ENCODE results near the gene SRR.

Gene SRR

GRCh38 chr17:2304931-2305330 is 1.2 kb downstream of the SRR start:
- TF ChIP-seq POLR2AphosphoS5 (IDR thresholded peaks at IDR 0.05; ENCODE audit: low read depth, low read length) (no peak), REST (IDR thresholded peaks at IDR 0.05; ENCODE audit: insufficient read depth in 1 of 2, low read depth in 2 of 2, low read length in 2 of 2) (no peak), FOXP2 (optimal IDR thresholded peaks at IDR 0.05; ENCODE audit: borderline replicate concordance, extremely low read depth, extremely low read length, insufficient read depth) (no peak), SIN3A (IDR thresholded peaks at IDR 0.05; ENCODE audit: borderline replicate concordance, insufficient read depth, low read length) (no peak), TAF1 (IDR thresholded peaks at IDR 0.05; ENCODE audit: borderline replicate concordance, insufficient read depth, low read length) (no peak)

GRCh38 chr17:2309338-2310154 is 5.8 kb downstream of the SRR start:
- TF ChIP-seq FOXP2 (optimal IDR thresholded peaks at IDR 0.05; ENCODE audit: borderline replicate concordance, extremely low read depth, extremely low read length, insufficient read depth) (no peak), REST (IDR thresholded peaks at IDR 0.05; ENCODE audit: insufficient read depth in 1 of 2, low read depth in 2 of 2, low read length in 2 of 2) (no peak), POLR2AphosphoS5 (IDR thresholded peaks at IDR 0.05; ENCODE audit: low read depth, low read length) (no peak)

- TF ChIP-seq FOXP2 (optimal IDR thresholded peaks at IDR 0.05; ENCODE audit: borderline replicate concordance, extremely low read depth, extremely low read length, insufficient read depth) = no peak
- TF ChIP-seq TAF1 (IDR thresholded peaks at IDR 0.05; ENCODE audit: borderline replicate concordance, insufficient read depth, low read length) = no peak
- TF ChIP-seq POLR2AphosphoS5 (IDR thresholded peaks at IDR 0.05; ENCODE audit: low read depth, low read length) = no peak
- no peak for TF ChIP-seq SIN3A (IDR thresholded peaks at IDR 0.05; ENCODE audit: borderline replicate concordance, insufficient read depth, low read length)
- TF ChIP-seq REST (IDR thresholded peaks at IDR 0.05; ENCODE audit: insufficient read depth in 1 of 2, low read depth in 2 of 2, low read length in 2 of 2) = no peak
These were observed 9.0 kb downstream of the SRR start for GRCh38 chr17:2312736-2313135.

- no peak for TF ChIP-seq SIN3A (IDR thresholded peaks at IDR 0.05; ENCODE audit: borderline replicate concordance, insufficient read depth, low read length)
These were observed 14.0 kb downstream of the SRR start for GRCh38 chr17:2317796-2318195.

- TF ChIP-seq POLR2AphosphoS5 (IDR thresholded peaks at IDR 0.05; ENCODE audit: low read depth, low read length) (no peak), REST (IDR thresholded peaks at IDR 0.05; ENCODE audit: insufficient read depth in 1 of 2, low read depth in 2 of 2, low read length in 2 of 2) (no peak), SIN3A (IDR thresholded peaks at IDR 0.05; ENCODE audit: borderline replicate concordance, insufficient read depth, low read length) (no peak), TAF1 (IDR thresholded peaks at IDR 0.05; ENCODE audit: borderline replicate concordance, insufficient read depth, low read length) (no peak), FOXP2 (optimal IDR thresholded peaks at IDR 0.05; ENCODE audit: borderline replicate concordance, extremely low read depth, extremely low read length, insufficient read depth) (no peak)
These were observed 15.3 kb downstream of the SRR start for GRCh38 chr17:2319051-2319450.

Data from PFSK-1 (cell line).